Activated T-cell treated with anti-CD3 and anti-CD28 coated beads, Interleukin-2, amount 50 U/mL, for 4 hours (primary cell): Measurements from ENCODE around the gene LCLAT1. TPM values are rescaled to one million over a fixed set of nuclear protein-coding genes. Genes with fewer than 3 reads are reported as not detected.

ENCODE experiments used
- ATAC-seq, 2 donors: fragments of 200-7000 bp; cut with Tn5 transposase; one replicate each; pipeline ENCODE4 v1.10.0; 2021
- DNase-seq: peaks from one replicate; pipeline ENCODE4 v3.0.0-alpha.2; 2020
- H3K27me3 Mint-ChIP-seq: one replicate; pipeline ENCODE4 v1.8.0; 2021; ENCODE audit warnings: low read depth, mixed read lengths
- H3K36me3 Mint-ChIP-seq: one replicate; pipeline ENCODE4 v1.8.0; 2022; ENCODE audit warnings: mixed read lengths; ENCODE audit not compliant: insufficient read depth
- H3K4me1 Mint-ChIP-seq: one replicate; pipeline ENCODE4 v1.8.0; 2021; ENCODE audit warnings: low read depth, mixed read lengths
- H3K4me3 Mint-ChIP-seq: one replicate; pipeline ENCODE4 v1.8.0; 2021; ENCODE audit warnings: mild to moderate bottlenecking, moderate library complexity, mixed read lengths
- H3K9me3 Mint-ChIP-seq: one replicate; pipeline ENCODE4 v1.8.0; 2021; ENCODE audit warnings: mixed read lengths
- total RNA-seq, 3 donors: library from RNA; stranded (reverse); gene quantifications; one replicate each; pipeline ENCODE4 v1.2.1, GENCODE V29; 2021

The LCLAT1 gene
- total RNA-seq, 3 donors from 2014 or later, result 24.3 to 27.4 (median 26.2) TPM

- Mint-ChIP-seq H3K27me3 (no peaks in the 10 kb centered on the region), H3K4me1 (peaks cover 21% of the 10 kb centered on the region), H3K9me3 (peaks cover 16% of the 10 kb centered on the region), H3K4me3 (no peak overlapping the region), H3K36me3 (peaks cover 25% of the 10 kb centered on the region)
- DNase-seq (no peak), ATAC-seq (no peak)
Measured at GRCh38 chr2:30514848-30515435, 67.9 kb downstream of the LCLAT1 start.

DNA sequence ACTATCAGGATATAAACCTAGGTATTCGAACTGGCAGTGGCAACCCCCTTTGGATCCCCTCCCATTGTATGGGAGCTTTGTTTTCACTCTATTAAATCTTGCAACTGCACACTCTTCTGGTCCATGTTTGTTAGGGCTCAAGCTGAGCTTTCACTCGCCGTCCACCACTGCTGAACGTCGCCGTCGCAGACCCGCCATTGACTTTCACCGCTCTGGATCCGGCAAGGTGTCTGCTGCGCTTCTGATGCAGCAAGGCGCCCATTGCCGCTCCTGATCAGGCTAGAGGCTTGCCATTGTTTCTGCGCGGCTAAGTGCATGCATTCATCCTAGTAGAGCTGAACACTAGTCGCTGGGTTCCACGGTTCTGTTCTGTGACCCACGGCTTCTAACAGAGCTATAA is 69.1 kb downstream of the LCLAT1 start:
- Mint-ChIP-seq H3K27me3 (no peaks in the 10 kb centered on the region), H3K4me1 (peaks cover 10% of the 10 kb centered on the region), H3K9me3 (peaks cover 17% of the 10 kb centered on the region), H3K4me3 (no peak overlapping the region), H3K36me3 (peaks cover 28% of the 10 kb centered on the region)
- DNase-seq, result no peak
- no peak for ATAC-seq

GRCh38 chr2:30519796-30520195 is 72.8 kb downstream of the LCLAT1 start:
- peaks cover 35% of the 10 kb centered on the region for H3K36me3 Mint-ChIP-seq
- DNase-seq (no peak), ATAC-seq (no peak)
- H3K27me3 Mint-ChIP-seq, result no peaks in the 10 kb centered on the region
- peaks cover 3% of the 10 kb centered on the region for H3K4me1 Mint-ChIP-seq
- H3K4me3 Mint-ChIP-seq, result no peak overlapping the region
- H3K9me3 Mint-ChIP-seq, result peaks cover 17% of the 10 kb centered on the region

GRCh38 chr2:30522421-30522820 is 75.4 kb downstream of the LCLAT1 start:
- H3K4me3 Mint-ChIP-seq, result no peak overlapping the region
- DNase-seq (no peak), ATAC-seq (no peak)
- peaks cover 2% of the 10 kb centered on the region for H3K4me1 Mint-ChIP-seq
- H3K27me3 Mint-ChIP-seq, result no peaks in the 10 kb centered on the region
- H3K9me3 Mint-ChIP-seq, result peaks cover 26% of the 10 kb centered on the region
- H3K36me3 Mint-ChIP-seq, result peaks cover 38% of the 10 kb centered on the region

- no peak for ATAC-seq
- Mint-ChIP-seq H3K27me3 (no peaks in the 10 kb centered on the region), H3K4me3 (no peak overlapping the region), H3K4me1 (peaks cover 3% of the 10 kb centered on the region), H3K9me3 (peaks cover 9% of the 10 kb centered on the region), H3K36me3 (peaks cover 24% of the 10 kb centered on the region)
- no peak for DNase-seq
Measured at GRCh38 chr2:30527411-30527810, 80.4 kb downstream of the LCLAT1 start.

DNA sequence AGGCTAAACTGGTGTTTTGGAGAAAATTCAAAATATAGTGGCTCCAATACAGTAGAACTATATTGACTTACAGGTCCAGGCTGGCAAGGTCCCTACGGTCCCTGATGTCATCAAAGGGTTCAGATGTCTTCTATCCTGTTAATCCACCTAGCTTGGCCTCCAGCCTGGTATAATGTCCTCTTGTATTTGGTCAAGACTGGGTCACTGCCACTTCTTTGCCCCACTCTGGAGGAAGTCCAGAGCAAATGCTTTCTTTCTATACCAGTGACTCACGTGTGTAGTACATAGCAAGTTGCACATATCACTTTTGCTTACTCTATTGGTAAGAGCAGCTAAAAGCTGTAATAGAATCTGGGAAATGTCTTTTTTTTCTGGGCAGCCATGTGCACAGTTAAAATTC is 80.8 kb downstream of the LCLAT1 start:
- Mint-ChIP-seq H3K4me3 (no peak overlapping the region), H3K27me3 (no peaks in the 10 kb centered on the region), H3K36me3 (peaks cover 22% of the 10 kb centered on the region), H3K4me1 (peaks cover 3% of the 10 kb centered on the region), H3K9me3 (peaks cover 9% of the 10 kb centered on the region)
- DNase-seq (no peak), ATAC-seq (no peak)

- ATAC-seq (no peak), DNase-seq (no peak)
- Mint-ChIP-seq H3K9me3 (peaks cover 9% of the 10 kb centered on the region), H3K27me3 (no peaks in the 10 kb centered on the region), H3K4me1 (peaks cover 3% of the 10 kb centered on the region), H3K36me3 (peaks cover 42% of the 10 kb centered on the region), H3K4me3 (no peak overlapping the region)
Measured at GRCh38 chr2:30530346-30530745, 83.3 kb downstream of the LCLAT1 start.

DNA sequence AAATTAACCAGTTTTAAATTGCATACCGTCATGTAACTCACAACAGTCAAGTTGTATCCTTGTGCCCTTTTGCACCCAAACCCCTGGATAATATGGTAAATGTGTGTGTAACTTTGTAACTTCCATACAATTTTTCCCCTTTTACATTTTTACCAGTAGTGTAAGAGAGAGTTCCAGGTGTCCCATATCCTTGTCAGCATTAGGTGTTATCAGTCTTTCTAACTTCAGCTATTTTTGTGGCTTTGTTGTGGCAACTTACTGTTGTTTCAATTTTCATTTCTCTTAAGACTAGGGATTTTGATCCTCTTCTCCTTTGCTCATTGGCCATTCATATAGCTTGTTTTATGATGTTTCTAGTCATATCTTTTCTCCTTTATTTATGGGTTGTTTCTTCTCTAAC is 94.6 kb downstream of the LCLAT1 start:
- DNase-seq (no peak), ATAC-seq (no peak)
- H3K4me3 Mint-ChIP-seq, result no peak overlapping the region

GRCh38 chr2:30545875-30546274 is 98.8 kb downstream of the LCLAT1 start:
- DNase-seq (no peak), ATAC-seq (no peak)
- no peaks in the 10 kb centered on the region for H3K9me3 Mint-ChIP-seq
- H3K27me3 Mint-ChIP-seq, result no peaks in the 10 kb centered on the region
- no peak overlapping the region for H3K4me3 Mint-ChIP-seq
- peaks cover 15% of the 10 kb centered on the region for H3K36me3 Mint-ChIP-seq
- peaks cover 8% of the 10 kb centered on the region for H3K4me1 Mint-ChIP-seq

More for the DNA sequence above, 94.6 kb downstream of the LCLAT1 start:
- H3K36me3 Mint-ChIP-seq, result peaks cover 13% of the 10 kb centered on the region
- peaks cover 3% of the 10 kb centered on the region for H3K9me3 Mint-ChIP-seq
- H3K27me3 Mint-ChIP-seq, result no peaks in the 10 kb centered on the region
- H3K4me1 Mint-ChIP-seq, result peaks cover 8% of the 10 kb centered on the region

DNA sequence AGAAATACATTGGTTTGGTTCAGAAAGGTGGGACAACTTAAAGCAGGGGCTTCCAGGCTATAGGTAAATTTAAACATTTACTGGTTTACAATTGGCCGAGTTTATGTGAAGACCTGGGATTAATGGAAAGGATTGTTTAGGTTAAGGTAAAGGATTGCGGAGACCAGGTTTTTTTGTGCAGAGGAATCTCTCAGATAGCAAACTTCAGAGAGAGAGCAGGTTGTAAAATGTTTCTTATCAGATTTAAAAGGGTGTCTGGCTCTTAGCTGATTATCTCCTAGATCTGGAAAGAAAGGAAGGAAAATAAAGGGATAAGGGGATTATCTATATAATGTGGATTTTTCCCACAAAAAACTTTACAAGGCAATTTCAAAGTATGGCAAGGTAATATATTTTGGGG is 101.3 kb downstream of the LCLAT1 start:
- no peak overlapping the region for H3K4me3 Mint-ChIP-seq
- no peak for DNase-seq
- no peaks in the 10 kb centered on the region for H3K27me3 Mint-ChIP-seq

GRCh38 chr2:30549096-30549495 is 102.0 kb downstream of the LCLAT1 start:
- DNase-seq, result no peak
- peaks cover 20% of the 10 kb centered on the region for H3K36me3 Mint-ChIP-seq
- H3K4me1 Mint-ChIP-seq, result no peaks in the 10 kb centered on the region
- H3K4me3 Mint-ChIP-seq, result no peak overlapping the region
- H3K27me3 Mint-ChIP-seq, result no peaks in the 10 kb centered on the region
- H3K9me3 Mint-ChIP-seq, result no peaks in the 10 kb centered on the region
- no peak for ATAC-seq

More for the DNA sequence above, 101.3 kb downstream of the LCLAT1 start:
- peaks cover 23% of the 10 kb centered on the region for H3K36me3 Mint-ChIP-seq
- H3K4me1 Mint-ChIP-seq, result no peaks in the 10 kb centered on the region
- no peaks in the 10 kb centered on the region for H3K9me3 Mint-ChIP-seq
- ATAC-seq, result no peak

GRCh38 chr2:30559544-30560275 is 112.7 kb downstream of the LCLAT1 start:
- no peaks in the 10 kb centered on the region for H3K27me3 Mint-ChIP-seq
- H3K9me3 Mint-ChIP-seq, result no peaks in the 10 kb centered on the region
- H3K36me3 Mint-ChIP-seq, result peaks cover 15% of the 10 kb centered on the region
- peaks cover 1% of the 10 kb centered on the region for H3K4me1 Mint-ChIP-seq
- DNase-seq (no peak), ATAC-seq (no peak)
- no peak overlapping the region for H3K4me3 Mint-ChIP-seq

- H3K4me3 Mint-ChIP-seq, result no peak overlapping the region
- DNase-seq, result no peak
- peaks cover 4% of the 10 kb centered on the region for H3K4me1 Mint-ChIP-seq
- H3K36me3 Mint-ChIP-seq, result peaks cover 15% of the 10 kb centered on the region
- ATAC-seq, result no peak
- H3K27me3 Mint-ChIP-seq, result no peaks in the 10 kb centered on the region
- no peaks in the 10 kb centered on the region for H3K9me3 Mint-ChIP-seq
Measured at GRCh38 chr2:30561349-30561748, 114.3 kb downstream of the LCLAT1 start.

DNA sequence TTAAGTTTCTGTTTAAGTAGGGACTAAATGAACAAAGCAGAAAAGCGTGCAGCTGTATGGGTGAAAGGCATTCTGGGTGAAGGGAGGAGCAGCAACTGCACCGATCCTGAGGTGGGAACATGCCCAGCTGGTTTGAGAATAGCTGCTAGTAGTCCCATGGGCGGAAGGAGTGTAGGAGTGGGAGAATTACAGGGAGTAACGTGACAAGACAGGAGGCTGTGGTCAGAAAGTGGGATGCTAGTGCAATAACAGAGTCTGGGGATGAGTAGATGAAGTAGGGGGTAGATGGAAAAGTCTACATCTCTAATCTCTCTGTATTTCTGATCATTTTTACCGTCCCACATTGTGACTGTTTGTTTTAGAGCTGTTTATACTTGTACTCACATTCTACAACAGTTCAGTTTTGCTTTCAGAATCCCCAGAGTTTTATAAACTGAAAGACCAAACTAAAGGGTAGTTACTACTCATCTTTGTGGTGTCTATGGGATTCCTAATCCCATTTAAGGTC is 118.9 kb downstream of the LCLAT1 start:
- peak; percentile 53 to 58 for ATAC-seq
- H3K9me3 Mint-ChIP-seq, result no peaks in the 10 kb centered on the region
- H3K27me3 Mint-ChIP-seq, result no peaks in the 10 kb centered on the region
- no peak overlapping the region for H3K4me3 Mint-ChIP-seq
- peaks cover 2% of the 10 kb centered on the region for H3K4me1 Mint-ChIP-seq
- H3K36me3 Mint-ChIP-seq, result peaks cover 28% of the 10 kb centered on the region
- DNase-seq, result no peak

- no peak for ATAC-seq
Measured at GRCh38 chr2:30566631-30567030, 119.6 kb downstream of the LCLAT1 start.

More at GRCh38 chr2:30566631-30567030, 119.6 kb downstream of the LCLAT1 start:
- H3K36me3 Mint-ChIP-seq, result peaks cover 28% of the 10 kb centered on the region
- no peaks in the 10 kb centered on the region for H3K9me3 Mint-ChIP-seq
- no peak overlapping the region for H3K4me3 Mint-ChIP-seq
- peaks cover 2% of the 10 kb centered on the region for H3K4me1 Mint-ChIP-seq
- DNase-seq, result no peak
- no peaks in the 10 kb centered on the region for H3K27me3 Mint-ChIP-seq
